Endothelial cell of umbilical vein (primary cell): ENCODE data around the gene SLC25A40. TPM values are rescaled to one million over a fixed set of nuclear protein-coding genes. Genes with fewer than 3 reads are reported as not detected.

ENCODE experiments used
- BruUV-seq: library from RNA; stranded (reverse); fragments of 400-500 nt; replicated peaks from 2 replicates; lab custom pipeline; 2021; lab: Mats Ljungman, UMichigan
- CTCF ChIA-PET: fragments of 300-600, 350-600 bp; sonication (Branson Sonifier 250); formaldehyde crosslinking; loops from one replicate; lab custom pipeline; 2021; ENCODE audit warnings: antibody characterized with exemption, inconsistent platforms; lab: Charles Lee
- POLR2A ChIA-PET: fragments of 300-600, 350-600 bp; sonication (Branson Sonifier 250); formaldehyde crosslinking; loops from one replicate; lab custom pipeline; 2021; ENCODE audit warnings: antibody characterized with exemption, inconsistent platforms; lab: Charles Lee
- DNase-seq: peaks from one replicate; pipeline ENCODE4 v3.0.0-alpha.2; 2011; ENCODE audit warnings: low read depth, low spot score
- FAIRE-seq: peaks from 2 replicates; lab custom pipeline; 2011; peaks lifted over from hg19 to GRCh38; lab: Jason Lieb, UNC
- H2AFZ ChIP-seq: 2 replicates; pipeline ENCODE4 v1.6.0; 2012; ENCODE audit warnings: low read depth, low read length, control low read depth, inconsistent platforms
- H3K27ac ChIP-seq: 2 replicates; pipeline ENCODE4 v1.5.1; 2011; ENCODE audit warnings: low read depth, mild to moderate bottlenecking, control low read depth, low read length, moderate library complexity; ENCODE audit not compliant: insufficient read depth
- H3K27me3 ChIP-seq, 2 experiments: 2 replicates each; pipeline versions ENCODE4 v1.6.0 to v1.6.1; 2011; ENCODE audit warnings: low read length in 2 of 2, mixed read lengths in 1 of 2; ENCODE audit not compliant: control insufficient read depth in 2 of 2, insufficient read depth in 2 of 2
- H3K36me3 ChIP-seq, 2 experiments: 2 replicates in 1 of 2; 3 replicates in 1 of 2; pipeline ENCODE4 v1.5.1; 2011; ENCODE audit warnings: low read length in 2 of 2, mild to moderate bottlenecking in 1 of 2, moderate library complexity in 1 of 2; ENCODE audit not compliant: control insufficient read depth in 2 of 2, insufficient read depth in 2 of 2; ENCODE audit errors: extremely low read depth in 1 of 2
- H3K4me1 ChIP-seq: 3 replicates; pipeline ENCODE4 v1.5.1; 2011; ENCODE audit warnings: mild to moderate bottlenecking, low read length; ENCODE audit not compliant: control insufficient read depth, insufficient read depth; ENCODE audit errors: extremely low read depth
- H3K4me2 ChIP-seq: 2 replicates; pipeline ENCODE4 v1.6.1; 2011; ENCODE audit warnings: low read length, control low read depth, mixed read lengths; ENCODE audit not compliant: insufficient read depth
- H3K4me3 ChIP-seq, 3 experiments: fragments of 200-600 bp in 1 of 3; sonication (generic), shearing (Covaris generic) in 1 of 3; replicated peaks in 1 of 3; 2 replicates each; pipeline ENCODE4 v1.5.1; 2011 to 2016; ENCODE audit warnings: control low read depth in 3 of 3, low read length in 3 of 3, mild to moderate bottlenecking in 2 of 3, inconsistent platforms in 1 of 3, low read depth in 1 of 3, moderate library complexity in 1 of 3; ENCODE audit not compliant: insufficient read depth in 1 of 3
- H3K79me2 ChIP-seq: 2 replicates; pipeline ENCODE4 v1.6.0; 2012; ENCODE audit warnings: low read length, inconsistent platforms; ENCODE audit not compliant: control insufficient read depth, insufficient read depth
- H3K9ac ChIP-seq: replicated peaks from 2 replicates; pipeline ENCODE3; 2011; ENCODE audit warnings: low read length, control low read depth; ENCODE audit not compliant: insufficient read depth; ENCODE audit errors: extremely low read depth
- H3K9me1 ChIP-seq: replicated peaks from 3 replicates; pipeline ENCODE4 v1.6.0; 2011; ENCODE audit warnings: mild to moderate bottlenecking, low read length; ENCODE audit not compliant: control insufficient read depth, insufficient read depth; ENCODE audit errors: extremely low read depth
- H3K9me3 ChIP-seq: replicated peaks from 2 replicates; pipeline ENCODE4 v1.5.1; 2012; ENCODE audit warnings: low read length, inconsistent platforms; ENCODE audit not compliant: control insufficient read depth, insufficient read depth
- H4K20me1 ChIP-seq: replicated peaks from 2 replicates; pipeline ENCODE3; 2011; ENCODE audit warnings: mild to moderate bottlenecking, low read length; ENCODE audit not compliant: control insufficient read depth, insufficient read depth; ENCODE audit errors: extremely low read depth
- CTCF ChIP-seq, 2 donors: IDR thresholded peaks; 1 replicate in 1 of 2; 2 replicates in 1 of 2; pipeline ENCODE4 v1.5.1; 2011; ENCODE audit warnings: low read length in 2 of 2, mild to moderate bottlenecking in 2 of 2, moderate library complexity in 2 of 2, control low read depth in 1 of 2, inconsistent platforms in 1 of 2, low read depth in 1 of 2; ENCODE audit not compliant: insufficient read depth in 1 of 2; ENCODE audit errors: extremely low read depth in 1 of 2
- FOS ChIP-seq: IDR thresholded peaks from 2 replicates; pipeline ENCODE4 v1.6.1; 2011; ENCODE audit warnings: mild to moderate bottlenecking, low read length, moderate library complexity, borderline replicate concordance; ENCODE audit not compliant: insufficient read depth
- GATA2 ChIP-seq: IDR thresholded peaks from 2 replicates; pipeline ENCODE4 v1.7.0; 2011; ENCODE audit warnings: low read depth, mild to moderate bottlenecking, moderate library complexity, mixed read lengths, low read length; ENCODE audit not compliant: insufficient read length, insufficient read depth
- MAX ChIP-seq: IDR thresholded peaks from 2 replicates; pipeline ENCODE4 v1.6.1; 2011; ENCODE audit not compliant: insufficient read depth, insufficient read length
- MYC ChIP-seq: IDR thresholded peaks from one replicate; pipeline ENCODE4 v1.6.1; 2011; ENCODE audit warnings: mild to moderate bottlenecking, low read depth, low read length
- POLR2A ChIP-seq: IDR thresholded peaks from 2 replicates; pipeline ENCODE4 v1.6.1; 2012; ENCODE audit warnings: low read depth, mild to moderate bottlenecking, control low read depth, low read length
- dilution Hi-C: fragments of 300-500 bp; cut with MboI; formaldehyde crosslinking; loops from one replicate; pipeline ENCODE4 v1.15.0; 2019; ENCODE audit warnings: low sequenced_read_pairs; ENCODE audit not compliant: extremely low pct_ligation_motif_present
- intact Hi-C: fragments of 100-400 bp; cut with micrococcal nuclease; formaldehyde crosslinking; loops from one replicate; pipeline ENCODE4 v1.10.0; 2022
- polyA plus RNA-seq, 4 experiments: library from polyadenylated mRNA; depleted of rRNA in 3 of 4; stranded (reverse) in 3 of 4; unstranded in 1 of 4; fragments of >200 nt; gene quantifications; 2 replicates each; pipeline versions ENCODE4 v1.2.1 to v1.2.3, GENCODE V29; 2011 to 2012; ENCODE audit warnings: missing spikeins in 1 of 4
- total RNA-seq: library from RNA; stranded (reverse); gene quantifications from 2 replicates; pipeline ENCODE4 v1.2.3, GENCODE V29; 2021

SLC25A40 gene
- total and polyA plus RNA-seq, 2 donors (not counting 3 experiments of a cell fraction or from before 2014, with no cell fraction given) = 7.1 to 17.1 TPM

DNA sequence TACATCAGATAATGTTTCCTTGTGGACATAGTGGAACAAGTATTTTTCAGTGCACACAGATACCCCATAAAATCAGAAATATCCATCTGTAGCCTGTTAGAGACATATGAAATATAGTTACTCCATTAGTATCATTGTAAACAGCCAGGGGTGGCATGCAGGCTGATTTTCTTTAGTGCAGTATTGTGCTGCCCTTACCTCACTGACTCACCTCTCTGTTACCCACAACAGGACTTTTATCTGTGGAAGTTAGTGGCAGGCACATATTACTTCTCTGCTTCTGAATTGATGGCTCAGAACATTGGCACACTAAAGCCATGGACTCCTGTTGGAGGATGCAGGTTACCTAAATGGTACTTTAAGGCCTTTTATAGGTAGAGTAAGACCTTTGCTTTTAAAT, 70.0 kb downstream of the SLC25A40 start:
- H3K27me3 ChIP-seq = no peaks in the 10 kb centered on the region
- dilution Hi-C loops (no loop called here), intact Hi-C loops (no loop called here)
- no peaks in the 10 kb centered on the region for H3K9me3 ChIP-seq
- H3K79me2 ChIP-seq = no peaks in the 10 kb centered on the region
- ChIA-PET POLR2A (no interaction called here), CTCF (no interaction called here)
- no peaks in the 10 kb centered on the region for H3K4me1 ChIP-seq
- no peak overlapping the region for H3K27ac ChIP-seq
- no peaks in the 10 kb centered on the region for H3K9me1 ChIP-seq
- H4K20me1 ChIP-seq = no peaks in the 10 kb centered on the region
- DNase-seq (no peak), FAIRE-seq (no peak)
- BruUV-seq = no TSS peak
- TF ChIP-seq MAX (no peak), MYC (no peak)
- no peak overlapping the region for H3K4me2 ChIP-seq
- no peak overlapping the region for H2AFZ ChIP-seq
- H3K36me3 ChIP-seq = no peaks in the 10 kb centered on the region
- H3K4me3 ChIP-seq = no peak overlapping the region
- no peak overlapping the region for H3K9ac ChIP-seq

DNA sequence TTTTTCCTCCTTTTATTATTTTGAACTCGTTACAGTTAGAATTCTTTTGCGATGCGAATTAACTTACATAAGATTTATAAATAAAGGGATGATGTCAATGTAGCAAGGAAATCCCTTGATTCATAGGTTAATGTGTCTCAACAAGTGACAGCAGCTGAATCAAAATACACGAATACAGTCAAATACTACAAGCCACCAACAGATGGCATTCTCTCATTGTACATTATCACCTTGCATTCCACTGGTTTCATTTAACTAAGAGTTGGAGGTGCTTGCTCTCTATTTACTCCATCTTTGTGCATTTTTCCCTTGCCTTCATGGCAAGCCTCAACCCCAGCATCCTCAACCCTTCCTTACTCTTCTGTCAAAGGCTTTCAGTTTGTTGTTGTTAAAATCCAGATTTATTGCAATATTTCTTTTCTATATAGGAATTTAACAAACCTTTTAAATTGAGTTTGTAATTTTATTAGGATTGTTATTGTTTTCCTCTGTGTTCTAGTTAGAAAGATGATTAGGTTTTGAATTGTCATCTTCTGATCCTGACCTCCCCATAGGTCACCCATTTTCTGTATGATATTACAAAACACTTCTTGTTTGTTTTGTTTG, 78.3 kb downstream of the SLC25A40 start:
- ChIA-PET CTCF (interaction anchor here (0.5 to 4.6 kb wide), 24 partner anchors 9 to 880 kb away, joined by 3 to 39 read pairs (median 4); partner anchors contain the start of genes DBF4 and SLC25A40), POLR2A (no interaction called here)
- dilution Hi-C loops = no loop called here
- no peak for TF ChIP-seq POLR2A
- TF ChIP-seq CTCF (IDR thresholded peaks at IDR 0.05; ENCODE audit: extremely low read depth in 1 of 2, insufficient read depth in 1 of 2, low read depth in 1 of 2, low read length in 2 of 2) = peak; percentile 44 to 56
- TF ChIP-seq FOS = no peak
- TF ChIP-seq MYC = no peak
- TF ChIP-seq GATA2 = no peak
- no peaks in the 10 kb centered on the region for H3K27me3 ChIP-seq
- H3K9me3 ChIP-seq = no peaks in the 10 kb centered on the region
- no peak overlapping the region for H3K9ac ChIP-seq
- intact Hi-C loops = loop anchor here (1.0 to 10.0 kb wide), 6 partner anchors 79 to 371 kb away; partner anchors contain the start of genes DBF4, RUNDC3B and SLC25A40
- H2AFZ ChIP-seq = no peak overlapping the region
- BruUV-seq = no TSS peak
- H3K27ac ChIP-seq = no peak overlapping the region
- no peaks in the 10 kb centered on the region for H3K36me3 ChIP-seq
- no peaks in the 10 kb centered on the region for H4K20me1 ChIP-seq
- no peaks in the 10 kb centered on the region for H3K4me1 ChIP-seq
- H3K79me2 ChIP-seq = no peaks in the 10 kb centered on the region
- DNase-seq (peak; percentile 73), FAIRE-seq (peak; percentile 86)
- no peaks in the 10 kb centered on the region for H3K9me1 ChIP-seq
- no peak overlapping the region for H3K4me2 ChIP-seq
- H3K4me3 ChIP-seq = no peak overlapping the region
